Stimulated activated CD8-positive, alpha-beta memory T cell treated with anti-CD3 and anti-CD28 coated beads, Interleukin-4, amount 100 ng/mL, for 4 hours (primary cell): Measurements from ENCODE around the gene SNN.

Experiments
- DNase-seq, 2 donors: peaks; one replicate each; pipeline ENCODE4 v3.0.0-alpha.2; 2020; ENCODE audit warnings: low read depth in 2 of 2, low spot score in 1 of 2

Gene SNN

DNA sequence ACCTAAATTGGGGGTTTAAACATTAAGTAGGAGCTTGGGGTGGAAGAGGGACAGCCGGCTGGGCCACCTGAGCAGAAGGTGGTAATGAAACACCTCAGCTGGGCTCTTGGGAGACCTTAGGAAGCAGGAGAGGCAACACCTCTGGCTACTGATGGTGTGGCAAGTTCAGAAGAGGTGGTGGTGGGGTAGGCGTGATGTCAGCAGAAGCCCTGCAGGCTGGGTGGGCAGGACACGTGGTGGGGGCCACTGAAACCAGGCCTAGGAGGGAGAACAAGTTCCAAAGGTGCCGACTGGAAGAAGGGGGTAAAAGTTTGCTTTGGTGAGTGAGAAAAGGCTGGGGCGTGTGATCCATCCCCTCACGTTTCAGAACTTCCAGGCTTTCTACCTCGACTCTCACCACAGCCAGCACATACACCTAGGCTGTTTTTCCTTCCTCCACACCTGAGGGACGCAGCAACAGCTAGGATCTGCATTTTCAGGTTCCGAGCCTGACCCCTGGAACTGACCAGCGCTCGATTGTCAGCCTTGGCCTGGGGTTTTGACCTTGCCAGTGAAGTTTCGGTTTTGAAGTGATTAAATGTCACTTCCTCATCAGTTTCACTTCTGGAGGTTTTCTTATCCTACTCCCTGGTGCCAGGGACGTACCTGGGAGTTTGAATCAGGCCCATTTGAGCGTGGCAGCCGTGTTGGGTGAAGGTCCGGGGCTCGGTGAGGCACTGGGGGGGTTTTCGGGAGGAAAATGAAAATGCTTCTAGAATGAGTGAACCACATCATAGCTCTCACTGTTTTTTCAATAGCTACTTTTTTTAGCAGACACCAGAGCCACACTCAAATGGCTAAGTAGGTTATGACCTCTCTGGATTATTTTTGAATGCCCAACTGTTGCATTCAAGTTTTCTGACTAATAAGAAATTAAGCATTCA is 10.0 kb downstream of the SNN start:
- DNase-seq, result no peak

DNA sequence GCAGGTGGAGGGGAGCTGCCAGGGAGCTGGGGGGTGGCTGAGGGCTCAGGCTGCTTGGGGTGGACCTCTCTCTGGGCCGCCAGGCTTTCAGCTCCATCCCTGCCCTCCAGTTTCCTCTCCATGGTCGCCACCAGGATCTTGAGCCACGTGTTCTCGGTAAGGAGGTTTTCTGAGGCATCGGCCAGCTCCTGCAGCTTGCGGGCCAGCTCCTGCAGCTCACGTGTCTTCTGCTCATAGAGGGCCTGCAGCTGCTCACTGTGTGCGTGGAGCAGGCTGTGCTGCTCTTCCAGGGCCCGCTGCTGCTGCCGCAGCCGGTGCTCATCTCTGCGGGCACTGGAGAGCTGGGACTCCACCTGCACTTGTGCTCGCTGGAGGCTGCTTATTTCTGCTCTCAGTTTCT is 11.0 kb downstream of the SNN start:
- no peak for DNase-seq

GRCh38 chr16:11679941-11680911 is 12.0 kb downstream of the SNN start:
- no peak for DNase-seq

- no peak for DNase-seq
These were observed 13.3 kb downstream of the SNN start for GRCh38 chr16:11681556-11681955.

DNA sequence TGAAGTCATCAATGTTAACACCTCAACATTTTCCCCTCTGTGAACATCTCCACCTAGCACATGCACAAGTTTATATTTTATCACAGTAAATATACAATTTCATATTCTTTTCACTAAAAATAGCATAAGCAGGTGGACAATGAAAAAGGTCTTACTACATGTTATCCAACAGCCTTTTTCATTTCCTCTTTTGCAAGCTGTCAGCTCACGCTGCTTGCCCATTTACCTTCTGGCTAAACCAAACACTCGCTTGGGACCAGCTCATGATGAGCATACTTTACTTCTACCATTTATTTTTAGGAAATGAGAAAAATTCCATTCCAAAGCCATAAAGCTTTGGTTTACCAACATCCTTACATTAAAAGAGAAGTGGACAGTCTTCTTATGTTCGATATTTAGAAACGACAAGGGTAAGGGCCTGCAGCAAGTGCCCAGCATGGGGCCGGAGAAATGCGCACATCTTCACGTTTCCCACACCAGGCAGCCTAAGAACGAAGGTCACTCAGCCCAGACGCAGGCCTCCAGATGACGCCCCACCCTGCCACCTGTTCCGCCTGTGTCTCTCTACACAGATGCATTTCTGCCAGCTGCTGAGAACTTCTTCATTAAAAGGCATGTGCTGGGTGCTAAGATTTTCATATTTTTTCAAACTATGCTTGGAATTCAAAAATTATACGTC is 13.9 kb downstream of the SNN start:
- no peak for DNase-seq

DNA sequence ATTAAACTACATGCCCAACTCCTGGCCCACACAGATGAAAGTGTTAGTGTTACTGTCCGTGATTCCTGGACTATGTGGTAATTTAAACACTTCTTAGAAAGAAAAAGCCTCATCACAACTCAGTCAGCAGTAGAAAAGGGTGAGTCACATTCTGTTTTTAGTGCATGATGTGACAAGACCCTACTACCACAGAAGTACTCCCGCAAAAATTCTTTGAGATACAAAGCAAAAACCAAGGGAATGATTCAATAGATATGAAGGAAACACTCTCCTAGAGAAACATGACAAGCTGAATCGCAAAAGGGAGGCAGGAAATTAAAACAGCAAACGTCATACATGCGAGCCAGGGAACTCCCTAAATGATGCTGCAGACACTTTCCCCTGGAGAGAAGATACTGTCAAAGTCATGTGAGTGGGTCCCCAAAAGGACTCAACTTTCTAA is 14.4 kb downstream of the SNN start:
- no peak for DNase-seq

- DNase-seq, result no peak
These were observed 14.9 kb downstream of the SNN start for GRCh38 chr16:11683145-11683544.

GRCh38 chr16:11684231-11685025 is 16.2 kb downstream of the SNN start:
- no peak for DNase-seq

DNA sequence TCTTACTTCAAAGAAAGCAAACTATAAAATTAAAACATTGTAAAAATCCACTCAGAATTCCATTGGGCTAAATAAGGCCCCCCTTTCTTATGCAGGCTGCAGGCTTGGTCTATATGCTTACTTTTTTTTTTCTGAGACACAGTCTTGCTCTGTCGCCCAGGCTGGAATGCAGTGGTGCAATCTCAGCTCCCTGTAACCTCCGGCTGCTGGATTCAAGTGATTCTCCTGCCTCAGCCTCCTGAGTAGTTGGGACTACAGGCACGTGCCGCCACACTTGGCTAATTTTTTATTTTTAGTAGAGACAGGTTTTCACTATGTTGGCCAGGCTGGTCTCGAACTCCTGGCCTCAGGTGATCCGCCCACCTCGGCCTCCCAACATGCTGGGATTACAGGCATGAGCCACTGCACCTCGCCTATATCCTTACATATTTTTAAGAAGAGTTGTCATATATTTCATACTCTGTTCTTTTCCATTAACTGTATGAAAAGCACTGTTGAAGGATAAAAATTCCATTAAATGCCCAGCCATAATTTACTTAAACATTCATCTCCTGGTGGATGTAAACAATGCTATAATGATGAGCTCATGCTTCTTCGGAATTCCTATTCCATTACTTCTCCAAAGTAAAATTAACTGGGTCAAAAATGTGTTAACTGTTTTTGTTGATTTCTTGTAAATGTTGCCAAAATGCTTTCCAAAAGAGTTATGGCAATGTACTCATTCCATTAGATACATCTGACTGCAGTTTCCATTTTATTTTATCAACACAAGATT is 17.8 kb downstream of the SNN start:
- no peak for DNase-seq

DNA sequence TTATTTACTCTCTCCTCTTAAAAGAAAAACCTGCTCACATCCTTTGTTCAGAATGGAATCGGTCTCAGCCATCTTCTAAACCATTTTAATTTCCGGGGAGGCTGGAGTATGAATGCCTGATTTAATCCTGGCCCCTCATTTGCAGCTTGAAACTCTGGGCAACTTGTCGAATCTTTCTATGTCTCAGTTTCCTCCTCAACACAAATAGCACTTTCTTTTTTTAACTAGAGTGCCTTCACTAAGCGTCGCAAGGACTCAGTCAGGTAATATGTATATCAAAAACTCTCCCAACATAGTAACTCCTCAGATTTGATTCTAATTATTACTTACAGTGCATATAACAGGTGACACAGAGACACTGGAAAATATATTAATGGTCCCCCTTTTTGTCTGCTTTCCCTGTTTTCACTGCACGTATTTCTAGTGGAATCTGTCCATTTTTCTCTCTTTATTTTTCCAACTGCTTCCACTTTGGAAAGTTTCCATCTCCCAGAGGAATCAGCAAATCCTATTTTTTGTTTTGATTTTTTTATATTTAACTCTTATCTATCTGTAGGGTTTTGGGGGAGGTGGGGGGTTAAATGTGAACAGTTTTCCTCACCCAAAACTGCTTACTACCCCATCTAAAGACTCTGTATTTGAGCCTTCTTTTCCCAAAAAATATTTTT is 18.6 kb downstream of the SNN start:
- DNase-seq, result no peak

DNA sequence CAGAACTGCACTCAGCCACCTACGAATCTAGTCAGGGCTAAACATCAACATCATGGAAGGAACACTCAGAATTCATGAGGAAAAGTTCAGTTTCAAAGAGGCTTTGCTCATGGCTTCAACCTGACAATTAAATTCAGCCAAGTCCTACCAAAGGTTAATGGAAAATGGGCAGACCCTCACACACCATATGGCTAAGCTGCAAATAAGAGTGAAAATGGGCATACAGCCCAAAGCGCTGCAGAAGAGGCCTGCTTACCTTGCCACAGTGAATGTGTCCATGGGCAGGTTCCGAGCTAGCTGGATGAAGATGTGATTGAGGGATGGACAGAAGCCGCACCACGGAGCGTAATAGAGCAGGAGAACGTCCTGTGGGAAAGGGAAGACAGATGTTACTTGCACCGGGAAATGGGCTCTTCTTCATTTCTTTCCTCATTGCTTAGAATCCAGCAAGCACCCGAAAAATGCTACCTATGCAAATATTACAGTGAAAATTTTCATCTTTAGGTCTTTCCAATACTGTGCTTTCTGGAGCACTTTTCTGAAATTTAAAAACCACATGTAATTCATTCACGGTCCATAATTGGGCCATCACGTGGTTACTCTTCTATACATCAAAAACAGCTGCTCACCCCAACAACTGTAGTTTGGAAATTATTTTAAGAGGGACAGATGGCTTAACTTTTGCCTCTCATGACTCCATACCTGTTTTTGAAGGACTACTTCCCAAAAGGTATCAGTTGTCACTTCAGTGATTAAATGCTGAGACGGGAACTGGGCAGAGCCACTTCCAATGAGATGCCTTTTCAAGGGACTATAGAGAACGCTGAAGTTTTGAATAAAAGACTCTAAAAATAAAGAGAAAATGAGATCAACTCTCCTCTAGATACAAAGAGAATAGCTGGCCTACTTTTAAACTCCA is 19.6 kb downstream of the SNN start:
- DNase-seq, result no peak

DNA sequence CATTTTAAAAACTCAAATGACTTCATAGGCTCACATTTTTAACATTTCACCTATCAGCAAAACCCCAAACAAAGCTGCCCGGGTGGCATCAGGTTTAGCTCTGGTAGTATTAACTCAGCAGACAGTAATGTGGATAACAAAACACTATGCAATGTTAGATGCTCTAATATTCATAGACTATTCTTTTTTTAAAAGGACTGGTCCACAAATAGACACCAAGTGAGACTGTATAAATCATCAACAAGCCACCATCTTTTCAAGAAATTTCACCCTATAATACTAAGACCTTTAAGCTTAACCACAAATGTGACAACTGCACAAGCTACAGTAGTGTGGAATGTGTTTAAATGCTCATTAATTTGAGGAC is 20.2 kb downstream of the SNN start:
- no peak for DNase-seq

GRCh38 chr16:11689031-11689840 is 21.0 kb downstream of the SNN start:
- no peak for DNase-seq

DNA sequence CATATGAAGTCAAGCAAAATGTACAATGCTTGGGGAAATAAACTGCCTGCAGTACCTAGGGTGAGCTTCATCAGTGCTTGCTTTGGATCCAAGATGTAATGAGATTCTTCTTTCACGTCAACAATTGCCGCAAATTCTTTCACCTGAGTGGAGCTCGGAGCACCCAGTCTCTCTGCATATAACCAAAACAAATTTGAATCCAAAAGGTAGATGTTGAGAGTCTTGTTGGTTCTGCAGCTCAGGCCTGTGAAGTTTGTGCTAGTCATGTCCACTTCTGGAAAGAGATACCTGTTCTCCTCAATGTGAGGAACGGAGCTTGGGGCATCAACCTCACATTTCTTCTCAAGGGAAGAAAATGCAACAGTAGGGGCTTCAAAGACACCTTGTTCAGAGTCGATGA is 23.0 kb downstream of the SNN start:
- DNase-seq, result no peak

- DNase-seq, result no peak
These were observed 23.5 kb downstream of the SNN start for GRCh38 chr16:11691771-11692170.

- DNase-seq, result no peak
These were observed 23.9 kb downstream of the SNN start for GRCh38 chr16:11692171-11692570.

GRCh38 chr16:11692651-11693050 is 24.4 kb downstream of the SNN start:
- DNase-seq, result no peak
